Epithelial cell of proximal tubule (primary cell): Measurements from ENCODE around the gene FSTL4. TPM values are rescaled to one million over a fixed set of nuclear protein-coding genes. Genes with fewer than 3 reads are reported as not detected.

Source experiments
- DNase-seq: peaks from one replicate; pipeline ENCODE4 v3.0.0-alpha.2; 2011; ENCODE audit warnings: low read depth
- H3K4me3 ChIP-seq: 2 replicates; pipeline ENCODE4 v1.5.1; 2011; ENCODE audit warnings: low read depth, mild to moderate bottlenecking, low read length
- total RNA-seq: library from RNA; depleted of rRNA; stranded (reverse); fragments of >200 nt; gene quantifications from 2 replicates; pipeline ENCODE4 v1.2.3, GENCODE V29; 2015
- TF ChIP-seq, protein P1 (sequence below): conservative IDR thresholded peaks from 2 replicates; pipeline ENCODE4 v1.5.1; 2012; ENCODE audit warnings: low read depth, mild to moderate bottlenecking, low read length

FSTL4 gene
- total RNA-seq, 1 donor from 2014 or later = not detected

DNA sequence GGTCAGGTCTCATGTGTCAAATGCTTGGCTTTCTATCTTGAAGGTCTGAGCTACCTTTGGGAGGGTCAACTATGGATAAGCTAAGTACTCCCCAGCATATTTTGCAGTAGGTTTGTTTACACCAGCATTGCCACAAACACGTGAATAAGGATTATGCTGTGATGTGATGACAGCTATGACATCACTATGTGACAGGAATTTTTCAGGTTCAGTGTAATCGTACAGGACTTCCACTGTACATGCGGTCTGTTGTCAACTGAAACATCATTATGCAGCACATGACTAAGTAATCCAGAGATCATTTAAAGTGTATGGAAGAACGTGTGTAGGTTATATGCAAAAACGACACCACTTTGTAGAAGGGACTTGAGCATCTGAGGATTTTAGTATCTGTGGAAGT is 104.0 kb downstream of the FSTL4 start:
- no peak overlapping the region for H3K4me3 ChIP-seq
- no peak for DNase-seq

DNA sequence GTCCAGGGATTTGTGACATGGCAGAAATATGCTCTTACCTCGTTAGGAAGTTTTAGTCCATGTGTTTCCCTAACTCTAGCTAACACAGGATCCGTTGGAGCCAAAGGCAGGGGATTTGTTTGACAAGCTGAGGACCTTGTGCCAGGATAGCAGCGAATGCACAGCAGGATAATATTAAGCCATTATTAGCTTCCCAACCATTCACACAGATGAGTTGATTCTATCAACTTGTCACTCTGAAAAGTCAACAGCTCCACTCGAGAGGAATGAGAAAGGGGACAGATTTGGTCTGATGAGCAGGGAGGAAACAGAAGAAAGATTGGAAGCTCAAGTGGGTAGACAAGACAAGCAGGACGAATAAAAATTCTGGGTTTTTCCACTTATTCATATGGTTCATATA is 106.2 kb downstream of the FSTL4 start:
- H3K4me3 ChIP-seq = no peak overlapping the region
- TF ChIP-seq, protein P1, sequence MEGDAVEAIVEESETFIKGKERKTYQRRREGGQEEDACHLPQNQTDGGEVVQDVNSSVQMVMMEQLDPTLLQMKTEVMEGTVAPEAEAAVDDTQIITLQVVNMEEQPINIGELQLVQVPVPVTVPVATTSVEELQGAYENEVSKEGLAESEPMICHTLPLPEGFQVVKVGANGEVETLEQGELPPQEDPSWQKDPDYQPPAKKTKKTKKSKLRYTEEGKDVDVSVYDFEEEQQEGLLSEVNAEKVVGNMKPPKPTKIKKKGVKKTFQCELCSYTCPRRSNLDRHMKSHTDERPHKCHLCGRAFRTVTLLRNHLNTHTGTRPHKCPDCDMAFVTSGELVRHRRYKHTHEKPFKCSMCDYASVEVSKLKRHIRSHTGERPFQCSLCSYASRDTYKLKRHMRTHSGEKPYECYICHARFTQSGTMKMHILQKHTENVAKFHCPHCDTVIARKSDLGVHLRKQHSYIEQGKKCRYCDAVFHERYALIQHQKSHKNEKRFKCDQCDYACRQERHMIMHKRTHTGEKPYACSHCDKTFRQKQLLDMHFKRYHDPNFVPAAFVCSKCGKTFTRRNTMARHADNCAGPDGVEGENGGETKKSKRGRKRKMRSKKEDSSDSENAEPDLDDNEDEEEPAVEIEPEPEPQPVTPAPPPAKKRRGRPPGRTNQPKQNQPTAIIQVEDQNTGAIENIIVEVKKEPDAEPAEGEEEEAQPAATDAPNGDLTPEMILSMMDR = no peak
- DNase-seq = no peak

More for the DNA sequence above, 104.0 kb downstream of the FSTL4 start:
- TF ChIP-seq, protein P1 = no peak

DNA sequence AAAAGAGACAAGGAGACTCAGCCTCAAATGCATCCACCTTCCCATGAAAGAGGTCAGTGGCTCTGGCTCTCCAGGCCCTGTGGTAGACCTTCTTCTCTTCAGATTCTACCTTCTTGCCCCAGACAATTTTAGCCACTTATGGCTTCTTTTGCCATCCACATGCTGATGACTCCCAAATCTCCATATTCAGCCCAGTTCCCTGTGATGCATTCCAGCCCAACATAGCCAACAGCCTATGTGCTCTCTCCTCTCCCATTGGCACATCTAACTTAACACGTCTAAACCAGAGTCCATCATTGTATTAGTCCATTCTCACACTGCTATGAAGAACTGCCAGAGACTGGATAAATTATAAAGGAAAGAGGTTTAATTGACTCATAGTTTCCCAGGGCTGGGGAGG is 108.8 kb downstream of the FSTL4 start:
- H3K4me3 ChIP-seq = no peak overlapping the region
- TF ChIP-seq, protein P1 = no peak
- no peak for DNase-seq

DNA sequence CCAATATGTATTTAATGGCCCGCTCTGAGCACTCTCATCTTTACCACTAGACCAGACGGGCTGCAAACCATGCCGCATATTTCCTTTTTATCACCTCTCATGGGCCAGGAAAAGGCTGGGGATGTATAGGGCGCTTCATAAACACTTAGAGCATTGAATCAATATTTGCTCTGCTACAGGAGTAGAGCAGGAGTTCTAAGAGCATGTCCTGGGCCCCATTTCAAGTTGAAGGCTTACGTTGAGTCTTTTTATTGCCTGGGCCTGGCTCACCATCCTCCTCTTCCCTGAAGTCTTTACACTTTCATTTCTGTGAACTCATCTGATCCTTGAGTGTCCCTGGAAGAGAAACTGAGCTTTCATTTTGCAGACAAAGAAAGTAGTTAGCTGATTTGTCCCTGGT is 112.4 kb downstream of the FSTL4 start:
- TF ChIP-seq, protein P1 = no peak
- H3K4me3 ChIP-seq = no peak overlapping the region
- DNase-seq = no peak

DNA sequence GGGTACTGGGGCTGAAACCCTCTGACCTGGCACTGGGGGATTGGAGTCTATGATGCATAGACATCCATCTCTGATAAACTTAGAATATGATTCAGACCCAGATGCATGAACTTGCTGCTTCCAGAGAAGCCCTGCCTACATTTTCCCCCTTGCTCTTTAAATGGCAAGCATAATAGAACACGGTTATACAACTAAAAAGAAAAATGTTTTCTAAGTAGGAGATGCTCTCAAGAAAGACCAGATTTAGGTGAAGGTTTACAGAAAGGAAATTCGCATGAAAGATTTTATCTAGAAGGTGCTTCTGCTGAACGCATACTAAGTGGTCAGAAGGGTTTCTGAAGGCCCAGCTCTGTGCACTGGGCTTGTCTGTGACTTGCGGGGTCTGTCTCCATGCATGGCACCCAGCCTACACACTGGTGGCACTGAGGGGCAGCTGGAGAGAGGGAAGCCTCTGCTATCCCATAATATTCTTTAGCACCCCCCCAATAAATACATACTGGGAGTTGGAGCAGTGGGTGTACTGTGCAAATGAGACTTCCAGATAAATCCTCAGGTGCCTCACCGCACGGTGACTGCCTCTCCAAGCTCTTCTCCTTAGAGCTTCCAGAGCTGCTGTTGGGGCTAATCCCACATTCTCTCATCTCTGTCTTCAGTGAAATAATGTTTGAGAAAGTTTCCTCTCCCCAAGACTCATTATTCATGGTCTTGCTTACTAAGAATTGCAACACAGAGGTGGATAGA is 114.6 kb downstream of the FSTL4 start:
- H3K4me3 ChIP-seq = no peak overlapping the region
- no peak for DNase-seq
- TF ChIP-seq, protein P1 = no peak

DNA sequence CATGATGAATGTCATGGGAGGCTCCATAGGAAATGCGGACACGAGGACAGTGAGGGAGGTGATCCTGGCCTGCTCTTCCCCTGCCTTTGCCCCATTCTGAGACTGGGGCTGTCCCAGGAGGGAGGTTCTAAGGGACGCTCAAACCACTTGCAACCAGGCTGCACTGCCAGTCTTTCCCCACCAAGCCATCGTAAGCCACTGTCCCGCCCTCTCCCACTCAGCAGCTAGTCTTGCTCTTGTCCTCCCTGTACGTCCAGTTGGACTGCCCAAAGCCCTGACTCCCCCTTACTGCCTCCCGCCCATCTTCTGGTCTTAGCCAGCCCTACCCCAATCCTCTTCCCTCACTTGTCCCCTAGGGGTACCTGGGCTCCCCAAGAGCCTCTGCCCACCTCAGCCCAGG is 115.7 kb downstream of the FSTL4 start:
- no peak overlapping the region for H3K4me3 ChIP-seq
- DNase-seq = no peak
- TF ChIP-seq, protein P1 = no peak

DNA sequence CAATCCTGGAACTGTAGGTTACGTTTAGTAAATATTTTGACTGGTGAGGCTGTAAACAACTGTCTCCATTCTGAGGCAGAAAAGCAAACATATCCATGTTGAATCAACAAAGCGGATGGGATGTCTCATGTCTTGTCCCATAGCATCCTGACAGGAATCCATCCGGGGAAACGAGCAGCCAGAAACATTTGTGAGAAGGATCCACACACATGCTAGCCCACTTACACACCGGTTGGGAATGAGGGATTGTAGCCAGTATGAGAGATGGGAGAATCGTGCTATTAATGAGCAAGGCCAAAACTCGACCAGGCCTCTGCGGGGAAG is 117.5 kb downstream of the FSTL4 start:
- TF ChIP-seq, protein P1 = no peak
- H3K4me3 ChIP-seq = no peak overlapping the region
- no peak for DNase-seq
